Testis (tissue), 2 donors: ENCODE data around the gene HTR3B.

Experiments used
- CTCF ChIP-seq, 3 experiments: fragments of 450-650 bp in 2 of 3; fragments of 200-600 bp in 1 of 3; sonication (generic) in 1 of 3; IDR thresholded peaks; one replicate each; pipeline ENCODE4 v1.5.1; 2016 to 2019; ENCODE audit warnings: antibody characterized with exemption in 3 of 3, mild to moderate bottlenecking in 2 of 3, moderate library complexity in 1 of 3
- POLR2A ChIP-seq: fragments of 450-650 bp; IDR thresholded peaks from one replicate; pipeline ENCODE4 v1.6.1; 2017; ENCODE audit warnings: antibody characterized with exemption, mild to moderate bottlenecking, moderate library complexity

GRCh38 chr11:113949891-113950290 is 45.3 kb downstream of the HTR3B start:
- no peak for TF ChIP-seq CTCF (IDR thresholded peaks at IDR 0.05)
- no peak for TF ChIP-seq POLR2A
